NCI-H146 (cell line): ENCODE data around the gene SH3BP5L.
A peak's percentile ranks its signal among the peaks of the same experiment; 100 is the strongest.
"Not testable (repeated sequence)": the region's sequence is repeated elsewhere in the genome, so short reads cannot be mapped to it uniquely, and the experiment has no call there.

Source experiments
- DNase-seq: peaks from one replicate; lab custom pipeline; 2025; lab: John Stamatoyannopoulos, UW

Gene SH3BP5L

GRCh38 chr1:248810000-248810726 lies 15.6 kb downstream of the SH3BP5L start:
- DNase-seq, result no peak

DNA sequence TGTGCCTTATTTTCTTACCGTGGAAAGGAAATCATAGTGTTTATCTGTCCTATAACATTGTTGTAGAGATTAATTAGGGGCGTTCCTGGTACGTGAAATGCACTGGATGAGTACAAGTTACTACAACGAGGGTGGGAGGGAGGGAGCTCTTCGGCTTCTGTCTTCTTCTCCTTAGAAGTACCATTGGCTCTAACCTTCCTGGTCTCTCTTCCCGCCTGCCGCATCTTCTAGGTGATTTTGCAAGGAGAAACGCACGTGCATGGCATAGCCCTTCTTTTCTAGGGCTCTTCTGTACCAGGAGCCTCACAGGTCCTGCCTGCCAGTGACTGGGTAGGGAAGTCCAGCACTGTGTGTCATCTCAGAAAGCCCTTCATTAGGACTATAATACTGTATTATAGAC lies 16.8 kb downstream of the SH3BP5L start:
- DNase-seq, result no peak

DNA sequence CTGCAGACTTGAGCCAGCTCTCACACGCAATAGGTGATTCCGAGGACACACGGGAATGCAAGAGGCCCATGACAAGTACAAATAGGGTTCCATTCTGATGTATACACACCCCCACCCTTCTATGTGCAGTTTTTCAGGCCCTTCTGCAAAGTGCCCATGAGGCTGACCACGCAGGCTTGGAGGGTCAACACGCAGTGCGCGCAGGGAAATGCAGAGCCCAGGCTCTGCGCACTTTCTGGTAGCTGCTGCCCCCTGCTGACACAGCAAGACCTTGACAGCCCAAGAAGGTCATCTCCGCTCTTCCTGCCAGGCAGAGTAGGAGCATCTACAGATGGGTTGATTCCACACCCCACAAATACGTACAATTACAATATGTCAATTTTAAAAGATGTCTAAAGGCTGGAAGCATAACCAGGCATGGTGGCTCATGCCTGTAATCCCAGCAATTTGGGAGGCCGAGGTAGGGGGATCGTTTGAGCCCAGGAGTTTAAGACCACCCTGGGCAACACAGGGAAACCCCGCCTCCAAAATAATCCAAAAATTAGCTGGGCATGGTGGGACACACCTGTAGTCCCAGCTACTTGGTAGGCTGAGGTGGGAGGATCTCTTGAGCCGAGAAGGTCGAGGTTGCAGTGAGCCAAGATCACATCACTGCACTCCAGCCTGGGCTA lies 18.5 kb downstream of the SH3BP5L start:
- peak; percentile 66 for DNase-seq

DNA sequence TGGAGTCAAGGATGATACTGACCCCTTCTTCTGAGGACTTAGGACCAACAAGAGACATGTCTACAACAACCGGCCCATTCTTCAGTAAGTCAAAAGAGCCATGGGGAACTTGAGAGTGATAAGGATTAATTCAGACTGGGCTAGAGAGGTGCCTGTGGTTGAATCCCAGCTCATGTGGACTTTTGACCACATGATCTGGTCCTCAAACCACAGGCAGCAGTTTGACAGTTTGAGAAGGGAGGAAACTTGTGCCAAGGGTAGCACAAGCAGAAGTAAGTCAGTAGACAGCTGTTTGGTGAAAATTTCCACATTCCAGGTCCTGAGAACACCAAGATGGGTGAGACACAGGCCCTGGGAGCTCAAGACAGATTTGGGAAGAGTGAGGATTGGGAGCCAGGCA lies 19.8 kb downstream of the SH3BP5L start:
- no peak for DNase-seq

DNA sequence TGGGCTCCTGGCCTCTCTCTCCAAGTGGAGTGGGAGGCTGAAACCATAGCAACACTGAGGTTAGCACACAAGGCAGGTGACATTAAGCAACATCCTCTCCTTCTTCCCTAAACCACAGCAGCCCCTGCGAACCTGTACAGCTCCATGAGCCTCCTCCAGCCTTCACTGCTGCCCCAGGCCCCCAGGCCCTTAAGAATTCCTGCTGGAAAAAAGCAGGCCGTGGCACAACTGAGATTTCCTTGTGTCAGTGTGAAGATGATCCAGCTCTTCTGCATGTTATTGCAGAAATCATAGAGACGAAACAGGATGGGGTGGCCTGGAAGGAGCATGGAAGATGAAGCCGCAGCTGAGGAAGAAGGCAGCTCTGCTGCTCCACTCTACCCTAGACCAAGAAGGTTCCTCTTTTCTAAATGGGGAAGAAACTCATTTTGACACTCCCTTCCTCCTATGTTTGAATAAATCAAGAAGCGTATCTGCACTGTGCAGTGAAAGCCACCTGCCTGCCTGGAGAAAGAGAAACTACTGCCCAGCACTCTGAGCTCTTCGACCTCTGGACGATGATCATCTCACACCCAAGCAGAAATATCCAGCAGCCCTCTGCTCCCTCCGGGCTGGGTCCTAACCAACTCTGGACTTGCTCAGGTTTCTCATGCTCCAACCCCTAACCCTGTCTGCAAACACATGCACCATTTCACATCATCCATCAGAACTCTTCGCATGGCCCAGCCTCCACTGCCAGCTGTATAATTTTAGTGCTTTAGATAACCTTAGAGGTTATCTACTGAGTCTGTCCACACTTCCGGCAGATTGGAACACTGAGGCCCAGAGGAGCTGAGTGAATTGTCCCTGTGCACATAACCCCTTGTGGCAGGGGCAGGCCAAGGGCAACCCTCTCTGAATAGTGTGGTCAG lies 20.7 kb downstream of the SH3BP5L start:
- no peak for DNase-seq

DNA sequence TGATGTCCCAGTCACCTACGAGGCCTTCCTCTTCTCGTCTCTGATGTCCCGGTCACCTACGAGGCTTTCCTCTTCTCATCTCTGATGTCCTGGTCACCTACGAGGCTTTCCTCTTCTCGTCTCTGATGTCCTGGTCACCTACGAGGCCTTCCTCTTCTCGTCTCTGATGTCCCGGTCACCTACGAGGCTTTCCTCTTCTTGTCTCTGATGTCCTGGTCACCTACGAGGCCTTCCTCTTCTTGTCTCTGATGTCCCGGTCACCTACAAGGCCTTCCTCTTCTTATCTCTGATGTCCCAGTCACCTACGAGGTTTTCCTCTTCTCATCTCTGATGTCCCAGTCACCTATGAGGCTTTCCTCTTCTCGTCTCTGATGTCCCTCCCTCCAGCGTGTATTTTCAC lies 22.2 kb downstream of the SH3BP5L start:
- not testable (repeated sequence) for DNase-seq

GRCh38 chr1:248802454-248802853 lies 23.3 kb downstream of the SH3BP5L start:
- DNase-seq, result no peak

DNA sequence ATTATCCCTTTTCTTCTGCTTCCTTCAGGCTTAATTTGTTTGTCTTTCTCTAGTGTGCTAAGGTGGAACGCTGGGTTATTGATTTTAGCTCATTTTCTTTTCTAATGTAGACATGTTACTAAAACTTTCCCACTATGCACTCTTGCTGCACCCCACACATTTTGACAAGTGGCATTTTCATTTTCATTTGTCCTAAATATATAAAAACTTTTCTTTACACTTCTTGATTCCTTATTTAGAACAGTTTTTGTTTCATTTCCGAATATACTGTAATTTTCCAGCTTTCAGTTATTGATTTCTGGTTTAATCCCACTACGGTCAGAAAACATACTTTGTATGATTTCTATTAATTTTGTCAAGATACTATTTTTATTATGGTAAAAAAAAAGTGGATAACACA lies 25.3 kb downstream of the SH3BP5L start:
- peak; percentile 8 for DNase-seq

- no peak for DNase-seq
Measured at GRCh38 chr1:248798791-248799190, 26.9 kb downstream of the SH3BP5L start.

DNA sequence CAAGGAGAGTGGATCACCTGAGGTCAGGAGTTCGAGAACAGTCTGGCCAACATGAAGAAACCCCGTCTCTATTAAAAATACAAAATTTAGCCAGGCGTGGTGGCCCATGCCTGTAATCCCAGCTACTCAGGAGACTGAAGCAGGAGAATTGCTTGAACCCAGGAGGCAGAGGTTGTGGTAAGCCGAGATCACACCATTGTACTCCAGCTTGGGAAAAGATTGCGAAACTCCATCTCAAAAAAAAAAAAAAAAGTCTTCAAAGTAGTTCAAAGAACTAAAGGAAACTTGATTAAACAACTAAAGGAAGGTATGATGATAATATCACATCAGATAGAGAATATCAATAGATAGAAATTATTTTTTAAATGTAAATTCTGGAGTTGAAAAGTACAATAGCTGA lies 31.1 kb downstream of the SH3BP5L start:
- not testable (repeated sequence) for DNase-seq

GRCh38 chr1:248793592-248793991 lies 32.1 kb downstream of the SH3BP5L start:
- DNase-seq, result peak; percentile 96

GRCh38 chr1:248792342-248792741 lies 33.4 kb downstream of the SH3BP5L start:
- DNase-seq, result no peak

- DNase-seq, result peak; percentile 8
Measured at GRCh38 chr1:248791010-248791409, 34.7 kb downstream of the SH3BP5L start.

GRCh38 chr1:248790456-248790855 lies 35.3 kb downstream of the SH3BP5L start:
- no peak for DNase-seq

DNA sequence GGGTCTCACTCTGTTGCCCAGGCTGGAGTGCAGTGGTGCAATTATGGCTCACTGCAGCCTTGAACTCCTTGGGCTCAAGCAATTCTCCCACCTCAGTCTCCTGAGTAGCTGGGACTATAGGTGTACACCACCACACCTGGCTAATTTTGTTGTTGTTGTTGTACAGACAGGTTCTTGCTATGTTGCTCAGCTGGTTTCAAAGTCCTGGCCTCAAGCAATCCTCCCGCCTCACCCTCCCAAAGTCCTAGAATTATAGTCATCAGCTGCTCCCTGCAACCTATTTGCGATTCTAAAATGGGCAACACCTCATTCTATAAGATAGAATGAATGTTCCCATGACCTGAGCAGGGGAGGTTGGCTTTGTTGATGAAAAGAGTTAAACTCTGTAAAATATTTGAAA lies 36.4 kb downstream of the SH3BP5L start:
- DNase-seq, result not testable (repeated sequence)

GRCh38 chr1:248788327-248788726 lies 37.4 kb downstream of the SH3BP5L start:
- DNase-seq, result no peak

GRCh38 chr1:248787430-248787829 lies 38.3 kb downstream of the SH3BP5L start:
- no peak for DNase-seq

DNA sequence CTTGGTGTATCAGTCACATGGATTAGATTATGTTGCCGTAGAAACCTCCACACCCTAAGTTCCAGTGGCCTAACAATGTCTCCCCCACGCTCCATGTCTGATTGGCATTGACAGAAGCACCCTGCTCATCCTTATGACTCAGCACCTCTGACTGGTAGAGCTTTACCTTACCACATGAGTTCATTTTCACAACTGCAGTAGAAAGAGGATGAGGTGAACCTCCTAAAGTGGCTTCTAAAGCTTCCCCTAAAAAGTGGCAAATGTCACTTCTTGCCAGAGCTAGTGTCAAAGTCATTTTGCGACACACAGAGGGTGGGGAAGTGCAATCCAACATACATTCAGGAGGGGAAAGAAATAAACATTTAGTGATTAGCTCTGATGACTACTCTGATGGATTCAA lies 39.6 kb downstream of the SH3BP5L start:
- DNase-seq, result no peak

DNA sequence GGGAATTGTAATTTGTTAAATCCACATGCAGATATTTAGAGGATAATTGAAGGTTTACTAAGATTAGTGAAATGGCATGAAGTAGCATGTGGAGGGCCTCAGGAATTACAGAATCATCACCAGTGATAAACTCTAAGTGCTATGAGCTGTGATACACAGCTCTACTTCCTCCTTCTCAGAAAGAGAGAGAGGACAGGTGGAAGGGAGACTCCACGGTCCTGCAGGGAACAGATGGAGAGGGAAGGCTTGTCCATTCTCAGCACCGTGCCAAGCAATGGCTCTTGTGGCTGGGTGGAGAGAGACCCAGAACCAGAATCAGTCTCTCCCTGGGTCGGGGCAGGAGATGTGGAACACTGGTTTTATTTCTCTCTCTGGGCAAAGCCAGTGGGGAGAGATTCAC lies 42.3 kb downstream of the SH3BP5L start:
- DNase-seq, result no peak

- DNase-seq, result no peak
Measured at GRCh38 chr1:248782416-248783141, 43.1 kb downstream of the SH3BP5L start.

DNA sequence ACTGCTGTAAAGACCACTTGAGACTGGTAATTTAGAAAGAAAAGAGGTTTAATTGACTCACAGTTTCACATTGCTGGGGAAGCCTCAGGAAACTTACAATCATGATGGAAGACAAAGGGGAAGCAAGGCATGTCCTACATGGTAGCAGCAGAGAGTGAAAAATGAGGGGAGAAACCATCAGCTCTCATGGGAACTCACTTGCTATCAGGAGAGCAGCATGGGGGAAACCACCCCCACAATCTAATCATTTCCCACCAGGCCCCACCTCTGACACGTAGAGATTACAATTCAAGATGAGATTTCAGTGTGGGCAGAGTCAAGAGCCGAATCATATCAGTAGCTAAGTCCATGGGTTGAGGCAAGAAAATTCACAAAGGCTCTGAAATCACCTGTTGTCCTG lies 46.4 kb downstream of the SH3BP5L start:
- DNase-seq, result no peak

- DNase-seq, result no peak
Measured at GRCh38 chr1:248778906-248779305, 46.8 kb downstream of the SH3BP5L start.
